GM23338 (cell line): ENCODE results near the gene LCLAT1. TPM values are rescaled to one million over a fixed set of nuclear protein-coding genes. Genes with fewer than 3 reads are reported as not detected.

Source experiments
- ATAC-seq: fragments of 200-7000 bp; cut with Tn5 transposase; 3 replicates; pipeline ENCODE4 v1.9.1; 2020
- DNase-seq: peaks from one replicate; pipeline ENCODE4 v3.0.0-alpha.2; 2015; ENCODE audit warnings: low spot score
- H2AFZ ChIP-seq: fragments of 200-600 bp; sonication (generic); 2 replicates; pipeline ENCODE4 v1.8.0; 2016; ENCODE audit warnings: antibody characterized with exemption, mild to moderate bottlenecking, moderate library complexity
- H3F3A ChIP-seq: fragments of 200-600 bp; sonication (generic); replicated peaks from 2 replicates; pipeline ENCODE4 v1.8.0; 2017; ENCODE audit warnings: antibody characterized with exemption, mixed run types, low read depth
- H3K27ac ChIP-seq: fragments of 200-600 bp; sonication (generic); 2 replicates; pipeline ENCODE4 v1.6.1; 2016; ENCODE audit warnings: low read depth
- H3K27me3 ChIP-seq: fragments of 200-600 bp; sonication (generic); 2 replicates; pipeline ENCODE4 v1.8.0; 2016; ENCODE audit warnings: mild to moderate bottlenecking, mixed run types, moderate library complexity; ENCODE audit not compliant: insufficient read depth
- H3K36me3 ChIP-seq: fragments of 200-600 bp; sonication (generic); 2 replicates; pipeline ENCODE4 v1.8.0; 2016; ENCODE audit warnings: mild to moderate bottlenecking; ENCODE audit not compliant: insufficient read depth
- H3K4me1 ChIP-seq: fragments of 200-600 bp; sonication (generic); 2 replicates; pipeline ENCODE4 v1.8.0; 2016; ENCODE audit warnings: mild to moderate bottlenecking, moderate library complexity; ENCODE audit not compliant: insufficient read depth
- H3K4me2 ChIP-seq: fragments of 200-600 bp; sonication (generic); 2 replicates; pipeline ENCODE4 v1.7.1; 2017; ENCODE audit warnings: mixed run types
- H3K4me3 ChIP-seq: fragments of 200-600 bp; sonication (generic); 2 replicates; pipeline ENCODE4 v1.6.1; 2016; ENCODE audit warnings: mixed run types
- H3K79me2 ChIP-seq: fragments of 200-600 bp; sonication (generic); replicated peaks from 2 replicates; pipeline ENCODE4 v1.8.0; 2017; ENCODE audit warnings: mild to moderate bottlenecking; ENCODE audit not compliant: insufficient read depth
- H3K9me2 ChIP-seq: fragments of 200-600 bp; sonication (generic); 2 replicates; pipeline ENCODE4 v1.8.0; 2017; ENCODE audit not compliant: insufficient read depth
- H4K20me1 ChIP-seq: fragments of 200-600 bp; sonication (generic); replicated peaks from 2 replicates; pipeline ENCODE4 v1.8.0; 2017; ENCODE audit warnings: mild to moderate bottlenecking; ENCODE audit not compliant: insufficient read depth
- H3K27ac Mint-ChIP-seq: 2 replicates; pipeline ENCODE4 v1.8.0; 2020; ENCODE audit warnings: inconsistent platforms, mild to moderate bottlenecking, moderate library complexity, mixed read lengths
- H3K27me3 Mint-ChIP-seq: 3 replicates; pipeline ENCODE4 v1.8.0; 2022; ENCODE audit warnings: low read depth, mild to moderate bottlenecking, moderate library complexity, mixed read lengths, inconsistent platforms; ENCODE audit not compliant: insufficient read depth, poor library complexity
- H3K36me3 Mint-ChIP-seq: 3 replicates; pipeline ENCODE4 v1.8.0; 2021; ENCODE audit warnings: low read depth, mild to moderate bottlenecking, inconsistent platforms, moderate library complexity, mixed read lengths
- H3K4me1 Mint-ChIP-seq: 3 replicates; pipeline ENCODE4 v1.8.0; 2020; ENCODE audit warnings: mild to moderate bottlenecking, inconsistent platforms, mixed read lengths
- H3K4me3 Mint-ChIP-seq: 3 replicates; pipeline ENCODE4 v1.8.0; 2021; ENCODE audit warnings: moderate library complexity, mild to moderate bottlenecking, inconsistent platforms, mixed read lengths
- H3K9me3 Mint-ChIP-seq: 3 replicates; pipeline ENCODE4 v1.8.0; 2020; ENCODE audit warnings: moderate library complexity, mild to moderate bottlenecking, inconsistent platforms, mixed read lengths
- CREB1 ChIP-seq: fragments of 250-450 bp; sonication (Bioruptor Pico); IDR thresholded peaks from 2 replicates; pipeline ENCODE4 v1.5.0; 2020; ENCODE audit warnings: low read depth, mild to moderate bottlenecking, moderate library complexity
- EZH2 ChIP-seq: fragments of 200-600 bp; sonication (generic); IDR thresholded peaks from one replicate; pipeline ENCODE4 v1.8.0; 2017; ENCODE audit warnings: antibody characterized with exemption, mild to moderate bottlenecking, low read depth; ENCODE audit not compliant: unreplicated experiment
- EZH2phosphoT487 ChIP-seq: fragments of 200-600 bp; sonication (generic); IDR thresholded peaks from one replicate; pipeline ENCODE4 v1.8.1; 2018; ENCODE audit warnings: antibody characterized with exemption; ENCODE audit not compliant: unreplicated experiment
- JUNB ChIP-seq: IDR thresholded peaks from one replicate; pipeline ENCODE4 v1.6.1; 2016; ENCODE audit warnings: antibody characterized with exemption; ENCODE audit not compliant: unreplicated experiment
- NANOG ChIP-seq: IDR thresholded peaks from 2 replicates; pipeline ENCODE4 v1.6.1; 2016; ENCODE audit warnings: antibody characterized with exemption, borderline replicate concordance
- POLR2AphosphoS5 ChIP-seq: IDR thresholded peaks from 2 replicates; pipeline ENCODE4 v1.6.1; 2016; ENCODE audit warnings: antibody characterized with exemption, low read depth
- STAT1 ChIP-seq: IDR thresholded peaks from one replicate; pipeline ENCODE4 v1.6.1; 2016; ENCODE audit warnings: antibody characterized with exemption; ENCODE audit not compliant: unreplicated experiment
- ZNF114 ChIP-seq: fragments of 250-450 bp; sonication (Bioruptor Pico); IDR thresholded peaks from 2 replicates; pipeline ENCODE4 v1.5.0; 2020; ENCODE audit warnings: mild to moderate bottlenecking, moderate library complexity
- ZNF331 ChIP-seq: fragments of 250-450 bp; sonication (Bioruptor Pico); IDR thresholded peaks from 2 replicates; pipeline ENCODE4 v1.5.0; 2020; ENCODE audit warnings: low read depth, mild to moderate bottlenecking, moderate library complexity
- polyA plus RNA-seq: library from polyadenylated mRNA; unstranded; fragments of >200 nt; fragmentation: Nextera tagmentation; extraction: Ambion mirVana; gene quantifications from 2 replicates; pipeline ENCODE4 v1.2.1, GENCODE V29; 2016
- total RNA-seq: library from RNA; depleted of rRNA; stranded (reverse); fragments of >200 nt; shearing (Covaris generic); gene quantifications from 2 replicates; pipeline ENCODE4 v1.2.3, GENCODE V29; 2014
- TF ChIP-seq, protein P1 (sequence below): IDR thresholded peaks from 2 replicates; pipeline ENCODE4 v1.6.1; 2016; ENCODE audit warnings: antibody characterized with exemption
- TF ChIP-seq, protein P2 (sequence below), 2 experiments: fragments of 200-600 bp in 1 of 2; sonication (generic) in 1 of 2; conservative IDR thresholded peaks; 2 replicates each; pipeline versions ENCODE4 v1.5.1 to v1.6.1; 2016 to 2017; ENCODE audit warnings: antibody characterized with exemption in 2 of 2, low read depth in 2 of 2, mild to moderate bottlenecking in 2 of 2, moderate library complexity in 1 of 2
- TF ChIP-seq, protein P3 (sequence below): IDR thresholded peaks from one replicate; pipeline ENCODE4 v1.6.1; 2018; ENCODE audit warnings: antibody characterized with exemption; ENCODE audit not compliant: unreplicated experiment
- TF ChIP-seq, protein P4 (sequence below): fragments of 250-450 bp; sonication (Bioruptor Pico); IDR thresholded peaks from 2 replicates; pipeline ENCODE4 v1.5.0; 2020; ENCODE audit warnings: mild to moderate bottlenecking, moderate library complexity

LCLAT1 gene
- total and polyA plus RNA-seq, 2 experiments from 2014 or later, result 11.5 to 30.1 TPM

DNA sequence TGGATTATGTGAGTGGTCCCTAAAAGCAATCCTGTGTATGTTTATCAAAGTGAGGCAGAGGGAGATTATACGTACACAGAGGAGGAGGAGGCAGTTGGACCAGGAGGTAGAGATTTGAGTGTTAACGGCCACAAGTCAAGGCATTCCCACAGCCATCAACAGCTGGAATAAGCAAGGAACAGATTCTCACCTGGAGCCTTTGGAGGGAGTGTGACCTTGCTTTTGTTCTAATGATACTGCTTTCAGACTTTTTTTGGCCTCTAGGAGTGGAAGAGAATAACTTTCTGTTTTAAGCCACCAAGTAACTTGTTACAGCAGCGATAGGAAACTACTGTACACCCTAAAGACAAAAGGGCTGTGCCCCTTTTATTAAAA is 18.1 kb downstream of the LCLAT1 start:
- DNase-seq (peak; percentile 35), ATAC-seq (peak; percentile 66)
- Histone ChIP-seq H3F3A (no peaks in the 10 kb centered on the region), H3K36me3 (no peaks in the 10 kb centered on the region), H3K27me3 (no peaks in the 10 kb centered on the region), H3K4me1 (peaks cover 20% of the 10 kb centered on the region), H4K20me1 (no peaks in the 10 kb centered on the region), H3K79me2 (peaks cover 98% of the 10 kb centered on the region), H3K27ac (peak overlapping the region; percentile 37; the same call in 1 of the 2 replicates), H2AFZ (no peak overlapping the region), H3K4me2 (no peak overlapping the region), H3K9me2 (no peaks in the 10 kb centered on the region), H3K4me3 (no peak overlapping the region)
- H3K36me3 Mint-ChIP-seq, result peaks cover 27% of the 10 kb centered on the region; the same call in 2 of the 3 replicates
- no peak overlapping the region for H3K4me3 Mint-ChIP-seq
- peaks cover 16% of the 10 kb centered on the region; the same call in 2 of the 3 replicates for H3K9me3 Mint-ChIP-seq
- no peaks in the 10 kb centered on the region for H3K27me3 Mint-ChIP-seq
- peaks cover 18% of the 10 kb centered on the region for H3K4me1 Mint-ChIP-seq
- TF ChIP-seq NANOG (no peak), ZNF331 (CRISPR knock-in tag) (no peak), EZH2phosphoT487 (no peak), CREB1 (CRISPR knock-in tag) (no peak), POLR2AphosphoS5 (no peak), EZH2 (no peak), ZNF114 (CRISPR knock-in tag) (no peak), JUNB (no peak), STAT1 (no peak)
- TF ChIP-seq, protein P1, sequence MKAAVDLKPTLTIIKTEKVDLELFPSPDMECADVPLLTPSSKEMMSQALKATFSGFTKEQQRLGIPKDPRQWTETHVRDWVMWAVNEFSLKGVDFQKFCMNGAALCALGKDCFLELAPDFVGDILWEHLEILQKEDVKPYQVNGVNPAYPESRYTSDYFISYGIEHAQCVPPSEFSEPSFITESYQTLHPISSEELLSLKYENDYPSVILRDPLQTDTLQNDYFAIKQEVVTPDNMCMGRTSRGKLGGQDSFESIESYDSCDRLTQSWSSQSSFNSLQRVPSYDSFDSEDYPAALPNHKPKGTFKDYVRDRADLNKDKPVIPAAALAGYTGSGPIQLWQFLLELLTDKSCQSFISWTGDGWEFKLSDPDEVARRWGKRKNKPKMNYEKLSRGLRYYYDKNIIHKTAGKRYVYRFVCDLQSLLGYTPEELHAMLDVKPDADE, result no peak
- TF ChIP-seq, protein P2, sequence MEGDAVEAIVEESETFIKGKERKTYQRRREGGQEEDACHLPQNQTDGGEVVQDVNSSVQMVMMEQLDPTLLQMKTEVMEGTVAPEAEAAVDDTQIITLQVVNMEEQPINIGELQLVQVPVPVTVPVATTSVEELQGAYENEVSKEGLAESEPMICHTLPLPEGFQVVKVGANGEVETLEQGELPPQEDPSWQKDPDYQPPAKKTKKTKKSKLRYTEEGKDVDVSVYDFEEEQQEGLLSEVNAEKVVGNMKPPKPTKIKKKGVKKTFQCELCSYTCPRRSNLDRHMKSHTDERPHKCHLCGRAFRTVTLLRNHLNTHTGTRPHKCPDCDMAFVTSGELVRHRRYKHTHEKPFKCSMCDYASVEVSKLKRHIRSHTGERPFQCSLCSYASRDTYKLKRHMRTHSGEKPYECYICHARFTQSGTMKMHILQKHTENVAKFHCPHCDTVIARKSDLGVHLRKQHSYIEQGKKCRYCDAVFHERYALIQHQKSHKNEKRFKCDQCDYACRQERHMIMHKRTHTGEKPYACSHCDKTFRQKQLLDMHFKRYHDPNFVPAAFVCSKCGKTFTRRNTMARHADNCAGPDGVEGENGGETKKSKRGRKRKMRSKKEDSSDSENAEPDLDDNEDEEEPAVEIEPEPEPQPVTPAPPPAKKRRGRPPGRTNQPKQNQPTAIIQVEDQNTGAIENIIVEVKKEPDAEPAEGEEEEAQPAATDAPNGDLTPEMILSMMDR (conservative IDR thresholded peaks at IDR 0.05; ENCODE audit: low read depth in 2 of 2), result no peak
- TF ChIP-seq, protein P3, sequence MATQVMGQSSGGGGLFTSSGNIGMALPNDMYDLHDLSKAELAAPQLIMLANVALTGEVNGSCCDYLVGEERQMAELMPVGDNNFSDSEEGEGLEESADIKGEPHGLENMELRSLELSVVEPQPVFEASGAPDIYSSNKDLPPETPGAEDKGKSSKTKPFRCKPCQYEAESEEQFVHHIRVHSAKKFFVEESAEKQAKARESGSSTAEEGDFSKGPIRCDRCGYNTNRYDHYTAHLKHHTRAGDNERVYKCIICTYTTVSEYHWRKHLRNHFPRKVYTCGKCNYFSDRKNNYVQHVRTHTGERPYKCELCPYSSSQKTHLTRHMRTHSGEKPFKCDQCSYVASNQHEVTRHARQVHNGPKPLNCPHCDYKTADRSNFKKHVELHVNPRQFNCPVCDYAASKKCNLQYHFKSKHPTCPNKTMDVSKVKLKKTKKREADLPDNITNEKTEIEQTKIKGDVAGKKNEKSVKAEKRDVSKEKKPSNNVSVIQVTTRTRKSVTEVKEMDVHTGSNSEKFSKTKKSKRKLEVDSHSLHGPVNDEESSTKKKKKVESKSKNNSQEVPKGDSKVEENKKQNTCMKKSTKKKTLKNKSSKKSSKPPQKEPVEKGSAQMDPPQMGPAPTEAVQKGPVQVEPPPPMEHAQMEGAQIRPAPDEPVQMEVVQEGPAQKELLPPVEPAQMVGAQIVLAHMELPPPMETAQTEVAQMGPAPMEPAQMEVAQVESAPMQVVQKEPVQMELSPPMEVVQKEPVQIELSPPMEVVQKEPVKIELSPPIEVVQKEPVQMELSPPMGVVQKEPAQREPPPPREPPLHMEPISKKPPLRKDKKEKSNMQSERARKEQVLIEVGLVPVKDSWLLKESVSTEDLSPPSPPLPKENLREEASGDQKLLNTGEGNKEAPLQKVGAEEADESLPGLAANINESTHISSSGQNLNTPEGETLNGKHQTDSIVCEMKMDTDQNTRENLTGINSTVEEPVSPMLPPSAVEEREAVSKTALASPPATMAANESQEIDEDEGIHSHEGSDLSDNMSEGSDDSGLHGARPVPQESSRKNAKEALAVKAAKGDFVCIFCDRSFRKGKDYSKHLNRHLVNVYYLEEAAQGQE, result no peak
- TF ChIP-seq, protein P4, sequence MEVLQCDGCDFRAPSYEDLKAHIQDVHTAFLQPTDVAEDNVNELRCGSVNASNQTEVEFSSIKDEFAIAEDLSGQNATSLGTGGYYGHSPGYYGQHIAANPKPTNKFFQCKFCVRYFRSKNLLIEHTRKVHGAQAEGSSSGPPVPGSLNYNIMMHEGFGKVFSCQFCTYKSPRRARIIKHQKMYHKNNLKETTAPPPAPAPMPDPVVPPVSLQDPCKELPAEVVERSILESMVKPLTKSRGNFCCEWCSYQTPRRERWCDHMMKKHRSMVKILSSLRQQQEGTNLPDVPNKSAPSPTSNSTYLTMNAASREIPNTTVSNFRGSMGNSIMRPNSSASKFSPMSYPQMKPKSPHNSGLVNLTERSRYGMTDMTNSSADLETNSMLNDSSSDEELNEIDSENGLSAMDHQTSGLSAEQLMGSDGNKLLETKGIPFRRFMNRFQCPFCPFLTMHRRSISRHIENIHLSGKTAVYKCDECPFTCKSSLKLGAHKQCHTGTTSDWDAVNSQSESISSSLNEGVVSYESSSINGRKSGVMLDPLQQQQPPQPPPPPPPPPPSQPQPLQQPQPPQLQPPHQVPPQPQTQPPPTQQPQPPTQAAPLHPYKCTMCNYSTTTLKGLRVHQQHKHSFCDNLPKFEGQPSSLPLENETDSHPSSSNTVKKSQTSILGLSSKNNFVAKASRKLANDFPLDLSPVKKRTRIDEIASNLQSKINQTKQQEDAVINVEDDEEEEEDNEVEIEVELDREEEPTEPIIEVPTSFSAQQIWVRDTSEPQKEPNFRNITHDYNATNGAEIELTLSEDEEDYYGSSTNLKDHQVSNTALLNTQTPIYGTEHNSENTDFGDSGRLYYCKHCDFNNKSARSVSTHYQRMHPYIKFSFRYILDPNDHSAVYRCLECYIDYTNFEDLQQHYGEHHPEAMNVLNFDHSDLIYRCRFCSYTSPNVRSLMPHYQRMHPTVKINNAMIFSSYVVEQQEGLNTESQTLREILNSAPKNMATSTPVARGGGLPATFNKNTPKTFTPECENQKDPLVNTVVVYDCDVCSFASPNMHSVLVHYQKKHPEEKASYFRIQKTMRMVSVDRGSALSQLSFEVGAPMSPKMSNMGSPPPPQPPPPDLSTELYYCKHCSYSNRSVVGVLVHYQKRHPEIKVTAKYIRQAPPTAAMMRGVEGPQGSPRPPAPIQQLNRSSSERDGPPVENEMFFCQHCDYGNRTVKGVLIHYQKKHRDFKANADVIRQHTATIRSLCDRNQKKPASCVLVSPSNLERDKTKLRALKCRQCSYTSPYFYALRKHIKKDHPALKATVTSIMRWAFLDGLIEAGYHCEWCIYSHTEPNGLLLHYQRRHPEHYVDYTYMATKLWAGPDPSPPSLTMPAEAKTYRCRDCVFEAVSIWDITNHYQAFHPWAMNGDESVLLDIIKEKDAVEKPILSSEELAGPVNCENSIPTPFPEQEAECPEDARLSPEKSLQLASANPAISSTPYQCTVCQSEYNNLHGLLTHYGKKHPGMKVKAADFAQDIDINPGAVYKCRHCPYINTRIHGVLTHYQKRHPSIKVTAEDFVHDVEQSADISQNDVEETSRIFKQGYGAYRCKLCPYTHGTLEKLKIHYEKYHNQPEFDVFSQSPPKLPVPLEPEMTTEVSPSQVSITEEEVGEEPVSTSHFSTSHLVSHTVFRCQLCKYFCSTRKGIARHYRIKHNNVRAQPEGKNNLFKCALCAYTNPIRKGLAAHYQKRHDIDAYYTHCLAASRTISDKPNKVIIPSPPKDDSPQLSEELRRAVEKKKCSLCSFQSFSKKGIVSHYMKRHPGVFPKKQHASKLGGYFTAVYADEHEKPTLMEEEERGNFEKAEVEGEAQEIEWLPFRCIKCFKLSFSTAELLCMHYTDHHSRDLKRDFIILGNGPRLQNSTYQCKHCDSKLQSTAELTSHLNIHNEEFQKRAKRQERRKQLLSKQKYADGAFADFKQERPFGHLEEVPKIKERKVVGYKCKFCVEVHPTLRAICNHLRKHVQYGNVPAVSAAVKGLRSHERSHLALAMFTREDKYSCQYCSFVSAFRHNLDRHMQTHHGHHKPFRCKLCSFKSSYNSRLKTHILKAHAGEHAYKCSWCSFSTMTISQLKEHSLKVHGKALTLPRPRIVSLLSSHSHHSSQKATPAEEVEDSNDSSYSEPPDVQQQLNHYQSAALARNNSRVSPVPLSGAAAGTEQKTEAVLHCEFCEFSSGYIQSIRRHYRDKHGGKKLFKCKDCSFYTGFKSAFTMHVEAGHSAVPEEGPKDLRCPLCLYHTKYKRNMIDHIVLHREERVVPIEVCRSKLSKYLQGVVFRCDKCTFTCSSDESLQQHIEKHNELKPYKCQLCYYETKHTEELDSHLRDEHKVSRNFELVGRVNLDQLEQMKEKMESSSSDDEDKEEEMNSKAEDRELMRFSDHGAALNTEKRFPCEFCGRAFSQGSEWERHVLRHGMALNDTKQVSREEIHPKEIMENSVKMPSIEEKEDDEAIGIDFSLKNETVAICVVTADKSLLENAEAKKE (CRISPR knock-in tag), result no peak
- H3K27ac Mint-ChIP-seq, result peak overlapping the region; percentile 50
